Measurements from ENCODE around the gene SS18L1. TPM values are rescaled to one million over a fixed set of nuclear protein-coding genes. Genes with fewer than 3 reads are reported as not detected.
A peak's percentile ranks its signal among the peaks of the same experiment; 100 is the strongest.

Gene SS18L1
- total and polyA plus RNA-seq, 2 experiments from 2014 or later: 6.5 to 32.6 TPM

DNA sequence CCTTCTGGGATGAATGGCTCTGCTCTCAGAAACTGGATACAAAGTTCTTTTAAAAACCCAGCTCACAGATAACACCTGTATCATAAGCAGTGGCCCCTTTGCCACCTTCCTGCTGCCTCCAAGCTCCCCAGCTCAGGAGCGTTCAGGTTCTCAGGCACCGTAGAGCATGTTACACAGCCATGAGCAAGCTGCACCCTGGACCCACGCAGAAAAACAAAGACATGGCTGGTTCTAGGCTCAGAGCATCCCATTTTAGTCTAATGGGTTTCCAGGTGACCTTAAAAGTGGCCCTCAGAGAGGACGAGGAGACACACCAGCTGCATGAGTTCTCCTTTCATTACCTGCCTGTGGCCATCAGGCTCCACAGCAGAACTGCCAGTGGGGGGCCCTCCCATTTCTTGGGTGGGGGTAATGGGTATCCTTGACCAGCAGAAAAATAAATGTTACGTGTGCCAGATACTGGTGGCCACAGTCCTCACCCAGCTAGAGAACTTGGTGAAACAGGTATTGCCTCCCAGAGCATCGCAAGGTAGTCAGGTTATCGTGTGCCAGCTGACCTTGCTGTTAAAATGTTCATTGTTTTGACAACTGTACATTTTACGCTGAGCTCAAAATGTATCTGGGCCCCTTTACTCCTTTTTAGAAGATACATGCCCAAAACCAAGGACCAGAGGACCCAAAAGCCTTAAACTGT lies 7.8 kb upstream of the SS18L1 start:
- Mint-ChIP-seq H3K27me3 (ENCODE audit: insufficient read depth, low read depth, poor library complexity) (peaks cover 14% of the 10 kb centered on the region), H3K4me3 (no peak overlapping the region), H3K4me1 (peaks cover 3% of the 10 kb centered on the region), H3K36me3 (ENCODE audit: low read depth) (peaks cover 97% of the 10 kb centered on the region), H3K9me3 (no peaks in the 10 kb centered on the region; the same call in 2 of the 3 replicates), H3K27ac (no peak overlapping the region)
- no peak overlapping the region for H2AFZ ChIP-seq
- H3K79me2 ChIP-seq (replicated peaks; ENCODE audit: insufficient read depth): peaks cover 24% of the 10 kb centered on the region
- no peak overlapping the region for H3K27ac ChIP-seq (ENCODE audit: low read depth)
- H3K4me3 ChIP-seq: no peak overlapping the region
- peaks cover 55% of the 10 kb centered on the region for H3K36me3 ChIP-seq (ENCODE audit: insufficient read depth)
- no peaks in the 10 kb centered on the region for H3K27me3 ChIP-seq (ENCODE audit: insufficient read depth)
- H3F3A ChIP-seq (replicated peaks; ENCODE audit: low read depth): peaks cover 35% of the 10 kb centered on the region
- peaks cover 45% of the 10 kb centered on the region for H4K20me1 ChIP-seq (replicated peaks; ENCODE audit: insufficient read depth)
- TF ChIP-seq POLR2AphosphoS5 (IDR thresholded peaks at IDR 0.05; ENCODE audit: low read depth) (no peak), ZNF331 (CRISPR knock-in tag; IDR thresholded peaks at IDR 0.05; ENCODE audit: low read depth) (no peak)
- TF ChIP-seq, protein P1, sequence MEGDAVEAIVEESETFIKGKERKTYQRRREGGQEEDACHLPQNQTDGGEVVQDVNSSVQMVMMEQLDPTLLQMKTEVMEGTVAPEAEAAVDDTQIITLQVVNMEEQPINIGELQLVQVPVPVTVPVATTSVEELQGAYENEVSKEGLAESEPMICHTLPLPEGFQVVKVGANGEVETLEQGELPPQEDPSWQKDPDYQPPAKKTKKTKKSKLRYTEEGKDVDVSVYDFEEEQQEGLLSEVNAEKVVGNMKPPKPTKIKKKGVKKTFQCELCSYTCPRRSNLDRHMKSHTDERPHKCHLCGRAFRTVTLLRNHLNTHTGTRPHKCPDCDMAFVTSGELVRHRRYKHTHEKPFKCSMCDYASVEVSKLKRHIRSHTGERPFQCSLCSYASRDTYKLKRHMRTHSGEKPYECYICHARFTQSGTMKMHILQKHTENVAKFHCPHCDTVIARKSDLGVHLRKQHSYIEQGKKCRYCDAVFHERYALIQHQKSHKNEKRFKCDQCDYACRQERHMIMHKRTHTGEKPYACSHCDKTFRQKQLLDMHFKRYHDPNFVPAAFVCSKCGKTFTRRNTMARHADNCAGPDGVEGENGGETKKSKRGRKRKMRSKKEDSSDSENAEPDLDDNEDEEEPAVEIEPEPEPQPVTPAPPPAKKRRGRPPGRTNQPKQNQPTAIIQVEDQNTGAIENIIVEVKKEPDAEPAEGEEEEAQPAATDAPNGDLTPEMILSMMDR (conservative IDR thresholded peaks at IDR 0.05; ENCODE audit: low read depth in 2 of 2): no peak
- no peaks in the 10 kb centered on the region for H3K9me2 ChIP-seq (ENCODE audit: insufficient read depth)
- DNase-seq (ENCODE audit: low spot score): no peak
- H3K4me1 ChIP-seq (ENCODE audit: insufficient read depth): no peaks in the 10 kb centered on the region
- no peak overlapping the region for H3K4me2 ChIP-seq
- no peak for ATAC-seq

DNA sequence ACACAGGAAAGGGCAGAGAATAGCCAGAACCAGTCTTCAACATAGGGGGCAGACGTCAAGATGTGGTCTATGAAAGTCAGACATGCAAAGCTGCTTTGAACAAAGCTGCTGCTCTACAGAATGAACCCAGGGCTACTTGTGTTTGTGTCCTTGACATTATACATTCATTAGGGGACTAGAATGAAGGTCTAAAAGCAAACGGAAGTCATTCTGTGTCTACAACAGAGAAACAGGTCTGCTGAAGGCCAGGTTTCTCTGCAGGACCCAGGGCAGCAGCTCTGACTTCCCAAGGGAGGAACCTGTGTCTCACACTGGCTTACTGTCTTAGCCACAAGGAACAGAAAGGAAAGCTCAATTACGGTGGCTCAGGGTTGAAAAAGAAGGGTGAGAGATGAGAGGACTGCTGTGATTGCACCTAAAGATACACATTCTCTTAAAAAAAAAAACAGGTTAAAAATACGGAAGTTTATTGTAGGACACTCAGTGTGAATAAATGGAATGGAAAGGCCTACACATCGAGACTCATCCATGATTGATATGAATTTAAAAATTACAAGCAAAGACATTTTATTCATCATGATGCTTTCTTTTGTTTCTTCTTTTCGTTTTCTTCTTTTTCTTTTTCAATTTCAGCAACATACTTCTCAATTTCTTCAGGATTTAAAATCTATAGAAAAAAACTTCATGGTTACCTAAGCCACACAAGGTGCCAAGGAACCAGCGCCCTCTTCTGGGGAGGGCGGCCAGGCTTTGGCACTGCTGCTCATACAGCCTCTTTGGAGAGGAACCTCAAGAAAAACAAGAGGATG lies 7.1 kb upstream of the SS18L1 start:
- peaks cover 94% of the 10 kb centered on the region for H3K36me3 Mint-ChIP-seq (ENCODE audit: low read depth)
- H3K27me3 Mint-ChIP-seq (ENCODE audit: insufficient read depth, low read depth, poor library complexity): peaks cover 10% of the 10 kb centered on the region
- Histone ChIP-seq H3K36me3 (ENCODE audit: insufficient read depth) (peaks cover 55% of the 10 kb centered on the region), H3K27ac (ENCODE audit: low read depth) (no peak overlapping the region), H2AFZ (no peak overlapping the region), H3F3A (replicated peaks; ENCODE audit: low read depth) (peaks cover 35% of the 10 kb centered on the region), H3K79me2 (replicated peaks; ENCODE audit: insufficient read depth) (peaks cover 29% of the 10 kb centered on the region), H3K4me2 (no peak overlapping the region), H3K27me3 (ENCODE audit: insufficient read depth) (no peaks in the 10 kb centered on the region), H3K4me3 (no peak overlapping the region), H3K4me1 (ENCODE audit: insufficient read depth) (no peaks in the 10 kb centered on the region), H3K9me2 (ENCODE audit: insufficient read depth) (no peaks in the 10 kb centered on the region), H4K20me1 (replicated peaks; ENCODE audit: insufficient read depth) (peaks cover 52% of the 10 kb centered on the region)
- H3K27ac Mint-ChIP-seq: no peak overlapping the region; the same call in 1 of the 2 replicates
- no peaks in the 10 kb centered on the region; the same call in 2 of the 3 replicates for H3K9me3 Mint-ChIP-seq
- no peak overlapping the region for H3K4me3 Mint-ChIP-seq
- DNase-seq (ENCODE audit: low spot score) (peak; percentile 85), ATAC-seq (peak; percentile 74)
- TF ChIP-seq, protein P2, sequence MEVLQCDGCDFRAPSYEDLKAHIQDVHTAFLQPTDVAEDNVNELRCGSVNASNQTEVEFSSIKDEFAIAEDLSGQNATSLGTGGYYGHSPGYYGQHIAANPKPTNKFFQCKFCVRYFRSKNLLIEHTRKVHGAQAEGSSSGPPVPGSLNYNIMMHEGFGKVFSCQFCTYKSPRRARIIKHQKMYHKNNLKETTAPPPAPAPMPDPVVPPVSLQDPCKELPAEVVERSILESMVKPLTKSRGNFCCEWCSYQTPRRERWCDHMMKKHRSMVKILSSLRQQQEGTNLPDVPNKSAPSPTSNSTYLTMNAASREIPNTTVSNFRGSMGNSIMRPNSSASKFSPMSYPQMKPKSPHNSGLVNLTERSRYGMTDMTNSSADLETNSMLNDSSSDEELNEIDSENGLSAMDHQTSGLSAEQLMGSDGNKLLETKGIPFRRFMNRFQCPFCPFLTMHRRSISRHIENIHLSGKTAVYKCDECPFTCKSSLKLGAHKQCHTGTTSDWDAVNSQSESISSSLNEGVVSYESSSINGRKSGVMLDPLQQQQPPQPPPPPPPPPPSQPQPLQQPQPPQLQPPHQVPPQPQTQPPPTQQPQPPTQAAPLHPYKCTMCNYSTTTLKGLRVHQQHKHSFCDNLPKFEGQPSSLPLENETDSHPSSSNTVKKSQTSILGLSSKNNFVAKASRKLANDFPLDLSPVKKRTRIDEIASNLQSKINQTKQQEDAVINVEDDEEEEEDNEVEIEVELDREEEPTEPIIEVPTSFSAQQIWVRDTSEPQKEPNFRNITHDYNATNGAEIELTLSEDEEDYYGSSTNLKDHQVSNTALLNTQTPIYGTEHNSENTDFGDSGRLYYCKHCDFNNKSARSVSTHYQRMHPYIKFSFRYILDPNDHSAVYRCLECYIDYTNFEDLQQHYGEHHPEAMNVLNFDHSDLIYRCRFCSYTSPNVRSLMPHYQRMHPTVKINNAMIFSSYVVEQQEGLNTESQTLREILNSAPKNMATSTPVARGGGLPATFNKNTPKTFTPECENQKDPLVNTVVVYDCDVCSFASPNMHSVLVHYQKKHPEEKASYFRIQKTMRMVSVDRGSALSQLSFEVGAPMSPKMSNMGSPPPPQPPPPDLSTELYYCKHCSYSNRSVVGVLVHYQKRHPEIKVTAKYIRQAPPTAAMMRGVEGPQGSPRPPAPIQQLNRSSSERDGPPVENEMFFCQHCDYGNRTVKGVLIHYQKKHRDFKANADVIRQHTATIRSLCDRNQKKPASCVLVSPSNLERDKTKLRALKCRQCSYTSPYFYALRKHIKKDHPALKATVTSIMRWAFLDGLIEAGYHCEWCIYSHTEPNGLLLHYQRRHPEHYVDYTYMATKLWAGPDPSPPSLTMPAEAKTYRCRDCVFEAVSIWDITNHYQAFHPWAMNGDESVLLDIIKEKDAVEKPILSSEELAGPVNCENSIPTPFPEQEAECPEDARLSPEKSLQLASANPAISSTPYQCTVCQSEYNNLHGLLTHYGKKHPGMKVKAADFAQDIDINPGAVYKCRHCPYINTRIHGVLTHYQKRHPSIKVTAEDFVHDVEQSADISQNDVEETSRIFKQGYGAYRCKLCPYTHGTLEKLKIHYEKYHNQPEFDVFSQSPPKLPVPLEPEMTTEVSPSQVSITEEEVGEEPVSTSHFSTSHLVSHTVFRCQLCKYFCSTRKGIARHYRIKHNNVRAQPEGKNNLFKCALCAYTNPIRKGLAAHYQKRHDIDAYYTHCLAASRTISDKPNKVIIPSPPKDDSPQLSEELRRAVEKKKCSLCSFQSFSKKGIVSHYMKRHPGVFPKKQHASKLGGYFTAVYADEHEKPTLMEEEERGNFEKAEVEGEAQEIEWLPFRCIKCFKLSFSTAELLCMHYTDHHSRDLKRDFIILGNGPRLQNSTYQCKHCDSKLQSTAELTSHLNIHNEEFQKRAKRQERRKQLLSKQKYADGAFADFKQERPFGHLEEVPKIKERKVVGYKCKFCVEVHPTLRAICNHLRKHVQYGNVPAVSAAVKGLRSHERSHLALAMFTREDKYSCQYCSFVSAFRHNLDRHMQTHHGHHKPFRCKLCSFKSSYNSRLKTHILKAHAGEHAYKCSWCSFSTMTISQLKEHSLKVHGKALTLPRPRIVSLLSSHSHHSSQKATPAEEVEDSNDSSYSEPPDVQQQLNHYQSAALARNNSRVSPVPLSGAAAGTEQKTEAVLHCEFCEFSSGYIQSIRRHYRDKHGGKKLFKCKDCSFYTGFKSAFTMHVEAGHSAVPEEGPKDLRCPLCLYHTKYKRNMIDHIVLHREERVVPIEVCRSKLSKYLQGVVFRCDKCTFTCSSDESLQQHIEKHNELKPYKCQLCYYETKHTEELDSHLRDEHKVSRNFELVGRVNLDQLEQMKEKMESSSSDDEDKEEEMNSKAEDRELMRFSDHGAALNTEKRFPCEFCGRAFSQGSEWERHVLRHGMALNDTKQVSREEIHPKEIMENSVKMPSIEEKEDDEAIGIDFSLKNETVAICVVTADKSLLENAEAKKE (CRISPR knock-in tag; IDR thresholded peaks at IDR 0.05): no peak
- TF ChIP-seq, protein P1 (conservative IDR thresholded peaks at IDR 0.05; ENCODE audit: low read depth in 2 of 2): peak; percentile 81 to 97
- TF ChIP-seq NANOG (IDR thresholded peaks at IDR 0.05; ENCODE audit: borderline replicate concordance): no peak
- peaks cover 8% of the 10 kb centered on the region for H3K4me1 Mint-ChIP-seq
